WTC11 (cell line): ENCODE data around the gene FSTL1. TPM values are rescaled to one million over a fixed set of nuclear protein-coding genes. Genes with fewer than 3 reads are reported as not detected.

Experiments used
- ATAC-seq: fragments of 200-7000 bp; cut with Tn5 transposase; 2 replicates; pipeline ENCODE4 v1.10.0; 2021; ENCODE audit warnings: mild to moderate bottlenecking, moderate library complexity
- CTCF ChIA-PET: fragments of 300-600 bp; sonication (Branson Sonifier 250); formaldehyde crosslinking; loops from one replicate; lab custom pipeline; 2021; ENCODE audit warnings: antibody characterized with exemption; lab: Charles Lee
- POLR2A ChIA-PET: fragments of 350-600 bp; sonication (Branson Sonifier 250); formaldehyde crosslinking; loops from one replicate; lab custom pipeline; 2021; ENCODE audit warnings: antibody characterized with exemption; lab: Charles Lee
- DNase-seq: peaks from one replicate; pipeline ENCODE4 v3.0.0; 2021; ENCODE audit warnings: low spot score
- H3K27ac Mint-ChIP-seq: 2 replicates; pipeline ENCODE4 v1.8.0; 2021; ENCODE audit warnings: mixed read lengths
- H3K27me3 Mint-ChIP-seq: 2 replicates; pipeline ENCODE4 v1.8.0; 2021; ENCODE audit warnings: low read depth, mild to moderate bottlenecking, moderate library complexity, mixed read lengths
- H3K36me3 Mint-ChIP-seq: 2 replicates; pipeline ENCODE4 v1.8.0; 2021; ENCODE audit warnings: mixed read lengths
- H3K4me1 Mint-ChIP-seq: 2 replicates; pipeline ENCODE4 v1.8.0; 2022; ENCODE audit warnings: mixed read lengths
- H3K4me3 Mint-ChIP-seq: 2 replicates; pipeline ENCODE4 v1.8.0; 2021; ENCODE audit warnings: mild to moderate bottlenecking, moderate library complexity, mixed read lengths
- H3K9me3 Mint-ChIP-seq: 2 replicates; pipeline ENCODE4 v1.8.0; 2021; ENCODE audit warnings: mixed read lengths
- ARID4B ChIP-seq: sonication (generic); formaldehyde crosslinking; IDR thresholded peaks from 2 replicates; pipeline ENCODE4 v1.8.0; 2023; ENCODE audit warnings: missing genetic modification reagents, mild to moderate bottlenecking, borderline replicate concordance
- E2F4 ChIP-seq: sonication (generic); formaldehyde crosslinking; IDR thresholded peaks from 2 replicates; pipeline ENCODE4 v1.8.1; 2022; ENCODE audit warnings: low read depth, mild to moderate bottlenecking, moderate library complexity, missing genetic modification reagents, borderline replicate concordance
- E2F5 ChIP-seq: sonication (generic); formaldehyde crosslinking; IDR thresholded peaks from 2 replicates; pipeline ENCODE4 v1.8.1; 2022; ENCODE audit warnings: mild to moderate bottlenecking, moderate library complexity, missing genetic modification reagents
- ETV6 ChIP-seq: sonication (generic); formaldehyde crosslinking; IDR thresholded peaks from 2 replicates; pipeline ENCODE4 v1.8.1; 2022; ENCODE audit warnings: mild to moderate bottlenecking, missing genetic modification reagents
- FOXP4 ChIP-seq: sonication (generic); formaldehyde crosslinking; IDR thresholded peaks from 2 replicates; pipeline ENCODE4 v1.8.0; 2022; ENCODE audit warnings: mild to moderate bottlenecking, missing genetic modification reagents
- GABPB1 ChIP-seq: sonication (generic); formaldehyde crosslinking; IDR thresholded peaks from 2 replicates; pipeline ENCODE4 v1.8.1; 2023; ENCODE audit warnings: mild to moderate bottlenecking, missing genetic modification reagents
- HMGXB4 ChIP-seq: sonication (generic); formaldehyde crosslinking; IDR thresholded peaks from 2 replicates; pipeline ENCODE4 v1.8.1; 2023; ENCODE audit warnings: mild to moderate bottlenecking, moderate library complexity, missing genetic modification reagents
- MAX ChIP-seq: sonication (generic); formaldehyde crosslinking; IDR thresholded peaks from 2 replicates; pipeline ENCODE4 v1.8.0; 2022; ENCODE audit warnings: mild to moderate bottlenecking, missing genetic modification reagents
- MYBL2 ChIP-seq: sonication (generic); formaldehyde crosslinking; IDR thresholded peaks from 2 replicates; pipeline ENCODE4 v1.8.1; 2023; ENCODE audit warnings: mild to moderate bottlenecking, moderate library complexity, missing genetic modification reagents
- NFE2L1 ChIP-seq: sonication (generic); formaldehyde crosslinking; IDR thresholded peaks from 2 replicates; pipeline ENCODE4 v1.8.1; 2023; ENCODE audit warnings: missing genetic modification reagents
- PRRX2 ChIP-seq: fragments of 250-450 bp; sonication (Bioruptor Pico); IDR thresholded peaks from 2 replicates; pipeline ENCODE4 v1.8.0; 2021; ENCODE audit warnings: mild to moderate bottlenecking
- SMAD3 ChIP-seq: sonication (generic); formaldehyde crosslinking; IDR thresholded peaks from 2 replicates; pipeline ENCODE4 v1.8.0; 2022; ENCODE audit warnings: missing genetic modification reagents, mild to moderate bottlenecking, borderline replicate concordance
- SOX15 ChIP-seq: fragments of 250-450 bp; sonication (Bioruptor Pico); IDR thresholded peaks from 2 replicates; pipeline ENCODE4 v1.9.0; 2021; ENCODE audit warnings: mild to moderate bottlenecking
- TCF7 ChIP-seq: sonication (generic); formaldehyde crosslinking; IDR thresholded peaks from 2 replicates; pipeline ENCODE4 v1.8.0; 2022; ENCODE audit warnings: mild to moderate bottlenecking, low read depth, missing genetic modification reagents, moderate library complexity
- TEAD4 ChIP-seq: sonication (generic); formaldehyde crosslinking; IDR thresholded peaks from 2 replicates; pipeline ENCODE4 v1.8.0; 2022; ENCODE audit warnings: mild to moderate bottlenecking, missing genetic modification reagents
- ZMAT4 ChIP-seq: fragments of 250-450 bp; sonication (Bioruptor Pico); IDR thresholded peaks from 2 replicates; pipeline ENCODE4 v1.9.0; 2021; ENCODE audit warnings: mild to moderate bottlenecking
- ZNF121 ChIP-seq: sonication (generic); formaldehyde crosslinking; IDR thresholded peaks from 2 replicates; pipeline ENCODE4 v1.8.0; 2023; ENCODE audit warnings: missing genetic modification reagents
- ZNF219 ChIP-seq: sonication (generic); formaldehyde crosslinking; IDR thresholded peaks from 2 replicates; pipeline ENCODE4 v1.8.0; 2023; ENCODE audit warnings: missing genetic modification reagents, mild to moderate bottlenecking, borderline replicate concordance
- ZNF416 ChIP-seq: fragments of 250-450 bp; sonication (Bioruptor Pico); IDR thresholded peaks from 2 replicates; pipeline ENCODE4 v1.9.0; 2021; ENCODE audit warnings: mild to moderate bottlenecking, inconsistent platforms
- ZNF671 ChIP-seq: fragments of 250-450 bp; sonication (Bioruptor Pico); IDR thresholded peaks from 2 replicates; pipeline ENCODE4 v1.8.0; 2021; ENCODE audit warnings: mild to moderate bottlenecking
- total RNA-seq: library from RNA; stranded (reverse); gene quantifications from 3 replicates; pipeline ENCODE4 v1.2.3, GENCODE V29; 2021

The FSTL1 gene
- total RNA-seq, 1 experiment from 2014 or later: 271 TPM

GRCh38 chr3:120437559-120437958 is 13.2 kb downstream of the FSTL1 start:
- Mint-ChIP-seq H3K27me3 (no peaks in the 10 kb centered on the region), H3K9me3 (no peaks in the 10 kb centered on the region), H3K4me1 (peaks cover 54% of the 10 kb centered on the region), H3K36me3 (peaks cover 47% of the 10 kb centered on the region), H3K27ac (peak overlapping the region; percentile 19; the same call in 1 of the 2 replicates), H3K4me3 (no peak overlapping the region)
- TF ChIP-seq MYBL2 (no peak), ARID4B (no peak), HMGXB4 (no peak), PRRX2 (no peak), TCF7 (CRISPR knock-in tag) (no peak), ETV6 (CRISPR knock-in tag) (no peak), SOX15 (CRISPR knock-in tag) (no peak), GABPB1 (no peak), NFE2L1 (CRISPR knock-in tag) (no peak), MAX (CRISPR knock-in tag) (no peak), E2F5 (CRISPR knock-in tag) (no peak), SMAD3 (CRISPR knock-in tag) (no peak), ZNF671 (CRISPR knock-in tag) (no peak), FOXP4 (CRISPR knock-in tag) (no peak), ZNF416 (CRISPR knock-in tag) (no peak), TEAD4 (CRISPR knock-in tag) (no peak), ZMAT4 (CRISPR knock-in tag) (no peak), E2F4 (CRISPR knock-in tag) (no peak), ZNF121 (CRISPR knock-in tag) (no peak), ZNF219 (CRISPR knock-in tag) (no peak)
- POLR2A ChIA-PET: no interaction called here
- no peak for ATAC-seq
- CTCF ChIA-PET: interaction anchor here (0.8 to 2.9 kb wide), 2 partner anchors 13 to 20 kb away, joined by 3 to 15 read pairs; partner anchors contain the start of gene FSTL1
- DNase-seq: no peak
